Right lobe of liver (tissue), 4 donors: ENCODE data around the gene STRIT1.

Experiments
- POLR2A ChIP-seq: fragments of 450-650 bp; IDR thresholded peaks from one replicate; pipeline ENCODE4 v1.6.1; 2017; ENCODE audit warnings: antibody characterized with exemption, mild to moderate bottlenecking
- TF ChIP-seq, protein P1 (sequence below), 4 donors: fragments of 200-600 bp in 3 of 4; fragments of 450-650 bp in 1 of 4; IDR thresholded peaks; one replicate each; pipeline versions ENCODE4 v1.5.1 to v1.8.0; 2016 to 2022; ENCODE audit warnings: antibody characterized with exemption in 4 of 4, mild to moderate bottlenecking in 2 of 4
- donor health status: DM: no; HTN: no; CAD: no.
- donor health status: DM: no; HTN: no; CAD: no.
- donor health status: DM: no; HTN: yes; CAD: no.

DNA sequence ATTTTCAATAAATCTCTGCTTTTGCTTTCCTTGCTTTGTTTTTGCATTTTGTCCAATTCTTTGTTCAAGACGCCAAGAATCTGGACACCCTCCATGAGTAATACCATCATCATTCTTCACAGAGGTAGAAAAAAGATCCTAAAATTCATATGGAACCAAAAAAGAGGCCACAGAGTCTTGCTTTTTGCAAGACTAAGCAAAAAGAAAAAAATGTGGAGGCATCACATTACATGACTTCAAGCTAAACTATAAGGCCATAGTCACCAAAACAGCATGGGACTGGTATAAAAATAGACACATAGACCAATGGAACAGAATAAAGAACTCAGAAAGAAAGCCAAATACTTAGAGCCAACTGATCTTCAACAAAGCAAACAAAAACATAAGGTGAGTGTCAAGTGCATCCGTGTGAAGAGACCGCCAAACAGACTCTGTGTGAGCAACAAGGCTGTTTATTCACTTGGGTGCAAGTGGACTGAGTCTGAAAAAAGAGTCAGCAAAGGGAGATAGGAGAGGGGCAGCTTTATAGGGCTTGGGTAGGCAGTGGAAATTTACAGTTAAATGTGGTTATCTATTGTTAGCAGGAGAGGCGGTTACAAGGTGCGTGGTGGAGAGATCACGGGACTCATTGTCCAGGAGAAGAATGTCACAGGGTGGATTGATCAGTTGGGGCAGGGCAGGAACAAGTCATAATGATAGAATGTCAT, 10.9 kb downstream of the STRIT1 start:
- TF ChIP-seq POLR2A, result no peak
- TF ChIP-seq, protein P1, sequence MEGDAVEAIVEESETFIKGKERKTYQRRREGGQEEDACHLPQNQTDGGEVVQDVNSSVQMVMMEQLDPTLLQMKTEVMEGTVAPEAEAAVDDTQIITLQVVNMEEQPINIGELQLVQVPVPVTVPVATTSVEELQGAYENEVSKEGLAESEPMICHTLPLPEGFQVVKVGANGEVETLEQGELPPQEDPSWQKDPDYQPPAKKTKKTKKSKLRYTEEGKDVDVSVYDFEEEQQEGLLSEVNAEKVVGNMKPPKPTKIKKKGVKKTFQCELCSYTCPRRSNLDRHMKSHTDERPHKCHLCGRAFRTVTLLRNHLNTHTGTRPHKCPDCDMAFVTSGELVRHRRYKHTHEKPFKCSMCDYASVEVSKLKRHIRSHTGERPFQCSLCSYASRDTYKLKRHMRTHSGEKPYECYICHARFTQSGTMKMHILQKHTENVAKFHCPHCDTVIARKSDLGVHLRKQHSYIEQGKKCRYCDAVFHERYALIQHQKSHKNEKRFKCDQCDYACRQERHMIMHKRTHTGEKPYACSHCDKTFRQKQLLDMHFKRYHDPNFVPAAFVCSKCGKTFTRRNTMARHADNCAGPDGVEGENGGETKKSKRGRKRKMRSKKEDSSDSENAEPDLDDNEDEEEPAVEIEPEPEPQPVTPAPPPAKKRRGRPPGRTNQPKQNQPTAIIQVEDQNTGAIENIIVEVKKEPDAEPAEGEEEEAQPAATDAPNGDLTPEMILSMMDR (IDR thresholded peaks at IDR 0.05), result no peak
